WI38 (cell line): ENCODE data around the gene IL1RL1.
"Not testable (repeated sequence)": the region's sequence is repeated elsewhere in the genome, so short reads cannot be mapped to it uniquely, and the experiment has no call there.

Experiments used
- H3K4me3 ChIP-seq: 2 replicates; pipeline ENCODE4 v1.5.1; 2011; ENCODE audit warnings: low read depth, mild to moderate bottlenecking, control low read depth, low read length
- TF ChIP-seq, protein P1 (sequence below): IDR thresholded peaks from 2 replicates; pipeline ENCODE4 v1.5.1; 2012; ENCODE audit warnings: low read depth, mild to moderate bottlenecking, control low read depth, low read length

The IL1RL1 gene

DNA sequence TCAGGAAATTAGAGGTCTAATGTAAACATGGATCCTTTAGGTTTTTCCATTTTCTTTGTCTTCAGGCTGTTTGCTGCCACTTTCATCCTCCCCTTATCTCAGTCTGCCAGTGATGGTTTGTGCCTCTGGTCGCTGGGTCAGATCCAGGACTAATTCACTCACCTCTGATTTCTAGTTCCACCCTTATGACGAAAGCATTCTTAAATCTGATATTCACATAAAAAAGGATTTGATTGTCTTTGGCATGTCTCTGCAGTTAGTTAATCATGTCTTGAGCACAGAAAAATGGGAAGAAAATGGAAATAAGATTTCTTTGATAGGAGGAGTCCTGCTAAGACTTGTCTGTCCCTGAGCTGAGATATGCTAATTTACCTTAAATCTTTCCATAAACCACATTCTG, 4.6 kb downstream of the IL1RL1 start:
- no peak overlapping the region for H3K4me3 ChIP-seq

DNA sequence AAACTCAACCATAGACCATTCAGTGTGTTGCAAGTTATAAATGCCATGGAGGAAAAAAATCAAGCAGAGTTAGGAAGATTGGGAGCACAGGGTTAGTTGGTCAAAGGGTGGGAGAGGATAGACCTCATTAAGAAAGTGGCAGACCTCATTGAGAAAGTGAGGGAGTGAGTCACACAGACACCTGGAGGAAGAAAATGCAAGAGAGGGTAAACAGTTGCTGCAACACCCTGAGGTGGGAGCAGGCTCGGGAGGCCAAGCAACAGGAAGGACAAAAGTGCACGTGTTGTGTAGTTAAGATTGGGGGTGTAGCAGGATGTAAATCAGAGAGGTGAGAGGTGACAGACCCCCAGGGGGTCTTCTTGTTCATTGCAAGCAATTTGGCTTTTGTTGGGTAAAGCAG, 6.4 kb downstream of the IL1RL1 start:
- no peak overlapping the region for H3K4me3 ChIP-seq
- TF ChIP-seq, protein P1, sequence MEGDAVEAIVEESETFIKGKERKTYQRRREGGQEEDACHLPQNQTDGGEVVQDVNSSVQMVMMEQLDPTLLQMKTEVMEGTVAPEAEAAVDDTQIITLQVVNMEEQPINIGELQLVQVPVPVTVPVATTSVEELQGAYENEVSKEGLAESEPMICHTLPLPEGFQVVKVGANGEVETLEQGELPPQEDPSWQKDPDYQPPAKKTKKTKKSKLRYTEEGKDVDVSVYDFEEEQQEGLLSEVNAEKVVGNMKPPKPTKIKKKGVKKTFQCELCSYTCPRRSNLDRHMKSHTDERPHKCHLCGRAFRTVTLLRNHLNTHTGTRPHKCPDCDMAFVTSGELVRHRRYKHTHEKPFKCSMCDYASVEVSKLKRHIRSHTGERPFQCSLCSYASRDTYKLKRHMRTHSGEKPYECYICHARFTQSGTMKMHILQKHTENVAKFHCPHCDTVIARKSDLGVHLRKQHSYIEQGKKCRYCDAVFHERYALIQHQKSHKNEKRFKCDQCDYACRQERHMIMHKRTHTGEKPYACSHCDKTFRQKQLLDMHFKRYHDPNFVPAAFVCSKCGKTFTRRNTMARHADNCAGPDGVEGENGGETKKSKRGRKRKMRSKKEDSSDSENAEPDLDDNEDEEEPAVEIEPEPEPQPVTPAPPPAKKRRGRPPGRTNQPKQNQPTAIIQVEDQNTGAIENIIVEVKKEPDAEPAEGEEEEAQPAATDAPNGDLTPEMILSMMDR: no peak

More for the DNA sequence above, 4.6 kb downstream of the IL1RL1 start:
- TF ChIP-seq, protein P1: no peak

DNA sequence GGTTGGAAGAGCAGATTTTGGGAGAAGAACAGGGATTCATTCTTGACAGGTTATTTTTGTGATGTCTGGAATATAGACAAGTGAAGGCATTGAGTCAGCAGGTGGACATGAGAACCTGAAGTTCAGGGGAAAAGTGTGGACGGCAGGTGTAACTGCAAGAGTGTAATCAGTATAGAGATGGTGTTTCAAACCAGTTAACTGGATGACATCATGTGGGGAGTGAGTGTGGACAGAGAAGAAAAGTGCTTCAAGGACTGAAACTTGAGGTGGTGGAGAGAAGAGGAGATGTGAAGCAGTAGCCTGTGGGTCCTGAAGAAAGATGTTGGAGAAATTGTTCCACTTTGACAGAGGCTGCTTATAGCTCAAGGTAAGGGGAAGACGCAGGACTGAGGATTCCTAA, 7.1 kb downstream of the IL1RL1 start:
- no peak overlapping the region for H3K4me3 ChIP-seq
- TF ChIP-seq, protein P1: no peak

DNA sequence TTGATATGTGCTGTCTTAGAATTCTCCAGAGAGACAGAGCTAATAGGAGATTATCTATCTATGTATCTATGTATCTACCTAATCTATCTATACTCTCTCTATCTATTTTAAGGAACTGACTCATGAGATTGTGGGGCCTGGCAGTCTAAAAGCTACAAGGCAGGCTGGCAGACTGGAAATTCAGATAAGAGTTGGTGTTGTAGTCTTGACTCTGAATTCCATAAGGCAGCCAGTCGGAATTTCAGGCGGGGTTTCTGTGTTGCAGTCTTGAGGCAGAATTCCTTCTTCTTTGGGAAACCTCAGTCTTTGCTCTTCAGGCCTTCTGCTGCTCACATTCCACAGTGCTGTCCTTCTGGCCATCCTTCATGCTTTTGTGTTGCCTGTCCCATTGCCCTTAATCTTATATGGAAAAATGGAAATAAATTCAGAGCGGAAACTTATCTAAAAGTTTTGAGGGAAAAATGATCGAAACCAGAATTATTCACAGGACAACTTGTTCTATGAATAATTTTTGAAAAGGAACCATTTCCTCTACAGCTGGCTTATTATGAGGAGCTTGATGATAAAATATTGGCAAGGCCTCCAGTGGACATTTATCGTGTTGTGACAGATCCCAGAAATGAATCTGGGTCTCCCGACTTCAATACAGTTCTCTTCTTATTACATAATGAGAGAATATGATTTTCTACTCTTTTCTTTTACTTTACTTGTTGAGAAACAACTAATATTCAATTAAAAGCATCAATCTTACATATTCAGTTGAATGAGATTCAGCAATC, 10.8 kb downstream of the IL1RL1 start:
- TF ChIP-seq, protein P1: no peak
- H3K4me3 ChIP-seq: no peak overlapping the region

DNA sequence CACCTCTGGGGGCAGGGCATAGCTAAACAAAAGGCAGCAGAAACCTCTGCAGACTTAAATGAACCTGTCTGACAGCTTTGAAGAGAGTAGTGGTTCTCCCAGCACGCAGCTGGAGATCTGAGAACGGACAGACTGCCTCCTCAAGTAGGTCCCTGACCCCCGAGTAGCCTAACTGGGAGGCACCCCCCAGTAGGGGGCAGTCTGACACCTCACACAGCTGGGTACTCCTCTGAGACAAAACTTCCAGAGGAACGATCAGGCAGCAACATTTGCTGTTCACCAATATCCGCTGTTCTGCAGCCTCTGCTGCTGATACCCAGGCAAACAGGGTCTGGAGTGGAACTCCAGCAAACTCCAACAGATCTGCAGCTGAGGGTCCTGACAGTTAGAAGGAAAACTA, 13.6 kb downstream of the IL1RL1 start:
- H3K4me3 ChIP-seq: not testable (repeated sequence)

DNA sequence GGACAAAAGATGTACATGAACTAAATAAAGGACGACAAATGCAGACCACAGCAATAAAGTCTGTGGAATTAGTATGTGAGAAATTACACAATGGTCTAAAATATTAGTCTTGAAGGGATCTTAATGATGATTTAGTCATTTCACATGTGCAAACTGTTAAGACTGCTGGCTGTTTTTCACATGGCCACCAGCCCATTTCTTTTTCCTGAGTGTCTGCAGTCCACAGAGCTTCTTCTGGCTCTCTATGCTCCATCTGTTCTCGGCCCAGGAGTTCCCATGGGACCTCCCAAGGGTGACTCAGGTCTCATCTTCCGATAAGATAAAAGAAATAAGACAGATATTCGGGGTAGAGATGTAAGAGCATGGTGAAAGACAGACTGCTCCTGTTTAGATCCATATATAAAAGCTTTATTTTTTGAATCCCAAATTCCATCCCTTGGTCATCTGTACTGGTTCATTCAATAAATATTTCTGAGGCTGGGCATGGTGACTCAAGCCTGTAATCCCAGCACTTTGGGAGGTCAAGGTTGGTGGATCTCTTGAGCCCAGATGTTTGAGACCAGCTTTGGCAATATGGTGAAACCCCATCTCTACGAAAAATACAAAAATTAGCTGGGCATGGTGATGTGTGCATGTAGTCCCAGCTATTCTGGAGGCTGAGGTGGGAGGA, 20.1 kb downstream of the IL1RL1 start:
- no peak overlapping the region for H3K4me3 ChIP-seq
- TF ChIP-seq, protein P1: no peak

DNA sequence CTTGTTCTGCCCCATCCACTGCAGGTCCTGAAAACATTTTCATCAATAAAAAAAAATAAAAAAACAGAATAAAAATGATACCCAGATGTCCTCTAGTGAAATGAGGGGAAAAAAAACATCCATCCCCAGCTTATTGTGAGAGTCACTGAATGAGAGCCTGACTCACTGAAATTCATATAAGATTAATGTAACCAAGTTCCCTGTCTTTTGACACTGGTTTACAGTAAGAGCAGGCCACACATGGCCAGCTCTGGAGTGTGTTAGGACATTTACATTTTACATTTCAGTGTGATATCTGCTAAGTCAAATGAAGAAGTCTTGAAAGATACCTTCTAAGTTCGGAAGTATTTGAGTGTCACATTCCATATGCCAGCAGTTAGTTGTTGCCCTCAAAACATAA, 23.1 kb downstream of the IL1RL1 start:
- TF ChIP-seq, protein P1: no peak
- H3K4me3 ChIP-seq: no peak overlapping the region
